Activated CD4-positive, alpha-beta T cell treated with anti-CD3 and anti-CD28 coated beads, Interleukin-2, amount 50 U/mL, for 1 hour (primary cell): ENCODE data around the gene PSMB1.
"Not testable (repeated sequence)": the region's sequence is repeated elsewhere in the genome, so short reads cannot be mapped to it uniquely, and the experiment has no call there.

Experiments
- DNase-seq: peaks from one replicate; pipeline ENCODE4 v3.0.0-alpha.2; 2020

PSMB1 gene

DNA sequence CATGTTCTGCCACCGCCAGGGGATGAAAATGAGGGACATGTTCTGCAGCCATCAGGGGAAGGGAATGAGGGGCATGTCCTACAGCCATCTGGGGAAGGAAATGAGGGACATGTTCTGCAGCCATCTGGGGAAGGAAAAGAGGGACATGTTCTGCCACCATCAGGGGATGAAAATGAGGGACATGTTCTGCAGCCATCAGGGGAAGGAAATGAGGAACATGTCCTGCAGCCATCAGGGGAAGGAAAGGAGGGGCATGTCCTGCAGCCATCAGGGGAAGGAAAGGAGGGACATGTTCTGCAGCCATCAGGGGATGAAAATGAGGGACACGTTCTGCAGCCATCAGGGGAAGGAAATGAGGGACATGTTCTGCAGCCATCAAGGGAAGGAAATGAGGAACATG lies 50.8 kb downstream of the PSMB1 start:
- not testable (repeated sequence) for DNase-seq

DNA sequence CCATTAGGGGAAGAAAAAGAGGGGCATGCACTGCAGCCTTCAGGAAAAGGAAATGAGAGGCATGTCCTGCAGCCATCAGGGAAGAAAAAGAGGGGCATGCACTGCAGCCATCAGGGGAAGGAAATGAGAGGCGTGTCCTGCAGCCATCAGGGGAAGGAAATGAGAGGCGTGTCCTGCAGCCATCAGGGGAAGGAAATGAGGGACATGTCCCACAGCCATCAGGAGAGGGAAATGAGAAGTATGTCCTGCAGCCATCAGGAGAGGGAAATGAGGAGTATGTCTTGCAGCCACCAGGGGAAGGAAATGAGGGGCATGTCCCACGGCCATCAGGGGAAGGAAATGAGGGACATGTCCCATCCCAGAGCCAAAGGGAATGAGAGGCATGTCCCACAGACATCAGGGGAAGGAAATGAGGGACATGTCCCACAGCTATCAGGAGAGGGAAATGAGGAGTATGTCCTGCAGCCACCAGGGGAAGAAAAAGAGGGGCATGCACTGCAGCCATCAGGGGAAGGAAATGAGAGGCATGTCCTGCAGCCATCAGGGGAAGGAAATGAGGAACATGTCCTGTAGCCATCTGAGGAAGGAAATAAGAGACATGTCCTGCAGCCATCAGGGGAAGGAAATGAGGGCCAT lies 52.0 kb downstream of the PSMB1 start:
- DNase-seq: no peak

GRCh38 chr6:170497841-170498301 lies 55.2 kb downstream of the PSMB1 start:
- no peak for DNase-seq

- DNase-seq: no peak
Observed at GRCh38 chr6:170493354-170493753, 59.8 kb downstream of the PSMB1 start.

- no peak for DNase-seq
Observed at GRCh38 chr6:170490259-170490658, 62.8 kb downstream of the PSMB1 start.

- no peak for DNase-seq
Observed at GRCh38 chr6:170489836-170490235, 63.3 kb downstream of the PSMB1 start.

DNA sequence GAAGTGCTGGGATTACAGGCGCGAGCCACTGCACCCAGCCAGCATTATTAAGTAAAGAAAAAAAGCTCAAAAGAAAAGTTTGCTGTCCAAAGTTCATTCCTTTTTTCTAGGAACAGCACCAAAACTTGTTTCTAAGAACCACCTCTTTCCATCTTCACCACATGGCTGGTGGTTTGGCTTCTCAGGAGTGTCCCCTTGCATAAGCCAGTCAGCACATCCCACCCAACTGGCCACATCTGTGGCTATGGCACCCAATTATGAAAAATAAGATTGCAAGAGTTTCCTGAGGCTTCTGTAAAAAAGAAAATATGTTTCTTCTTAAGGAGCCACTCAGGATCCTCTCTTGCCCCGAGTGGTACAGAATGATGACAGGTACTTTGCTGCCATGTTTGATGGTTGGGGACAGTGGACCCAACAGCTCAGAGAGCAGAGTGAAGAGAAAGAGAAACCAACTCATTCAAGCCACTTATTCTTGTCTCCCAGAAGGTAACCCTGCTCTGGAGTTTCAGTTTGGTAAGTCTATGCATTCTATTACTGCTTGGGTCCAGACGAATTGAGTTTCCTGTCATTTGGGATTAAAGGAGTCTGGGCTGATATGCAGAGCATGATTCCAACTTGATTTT lies 65.3 kb downstream of the PSMB1 start:
- no peak for DNase-seq

DNA sequence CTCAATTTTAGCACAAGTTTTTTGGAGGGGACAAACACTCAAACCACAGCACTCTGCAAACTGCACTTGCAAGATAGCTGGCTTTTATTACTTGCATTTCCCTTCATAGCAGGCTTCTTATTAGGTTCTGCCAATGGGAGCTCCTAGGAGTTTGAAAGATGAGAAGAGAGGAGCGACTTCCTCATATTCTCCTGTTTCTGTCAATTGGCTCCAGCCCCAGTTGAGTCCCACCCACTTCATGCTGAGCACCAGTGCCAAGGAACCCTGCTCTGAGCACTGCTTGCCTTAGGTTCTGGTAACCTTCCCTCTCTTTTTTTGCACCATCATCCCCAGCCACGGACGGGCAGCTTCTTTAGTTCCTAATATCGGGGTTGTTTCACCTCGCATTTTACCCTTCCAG lies 67.9 kb downstream of the PSMB1 start:
- DNase-seq: no peak
